ACC112 (cell line): ENCODE measurements around the gene ELP1.
A peak's percentile ranks its signal among the peaks of the same experiment; 100 is the strongest.
"Not testable (repeated sequence)": the region's sequence is repeated elsewhere in the genome, so short reads cannot be mapped to it uniquely, and the experiment has no call there.

ENCODE experiments used
- H2AFZ ChIP-seq: fragments of 200-600 bp; sonication (generic); one replicate; pipeline ENCODE4 v1.6.0; 2017; ENCODE audit warnings: antibody characterized with exemption, low read length; ENCODE audit not compliant: unreplicated experiment
- H3K27ac ChIP-seq: fragments of 200-600 bp; sonication (generic); 2 replicates; pipeline ENCODE4 v1.5.1; 2014; ENCODE audit warnings: low read depth, mild to moderate bottlenecking, antibody characterized with exemption, low read length, moderate library complexity
- H3K27me3 ChIP-seq: fragments of 200-600 bp; sonication (generic); 2 replicates; pipeline ENCODE4 v1.6.1; 2014; ENCODE audit warnings: mild to moderate bottlenecking, antibody characterized with exemption, low read length, moderate library complexity, mixed read lengths; ENCODE audit not compliant: insufficient read depth
- H3K36me3 ChIP-seq: fragments of 200-600 bp; sonication (generic); 2 replicates; pipeline ENCODE4 v1.6.1; 2016; ENCODE audit warnings: mild to moderate bottlenecking, antibody characterized with exemption, low read length, moderate library complexity, mixed read lengths; ENCODE audit not compliant: insufficient read depth
- H3K4me1 ChIP-seq: fragments of 200-600 bp; sonication (generic); one replicate; pipeline ENCODE4 v1.6.1; 2016; ENCODE audit warnings: low read length, mixed read lengths; ENCODE audit not compliant: insufficient read depth, unreplicated experiment, control insufficient read depth
- H3K4me3 ChIP-seq: fragments of 200-600 bp; sonication (generic); 2 replicates; pipeline ENCODE4 v1.5.1; 2014; ENCODE audit warnings: mild to moderate bottlenecking, low read depth, low read length
- H3K79me2 ChIP-seq: fragments of 200-600 bp; sonication (generic); one replicate; pipeline ENCODE4 v1.6.0; 2016; ENCODE audit warnings: low read length; ENCODE audit not compliant: control insufficient read depth, unreplicated experiment, insufficient read depth

The ELP1 gene, protein sequence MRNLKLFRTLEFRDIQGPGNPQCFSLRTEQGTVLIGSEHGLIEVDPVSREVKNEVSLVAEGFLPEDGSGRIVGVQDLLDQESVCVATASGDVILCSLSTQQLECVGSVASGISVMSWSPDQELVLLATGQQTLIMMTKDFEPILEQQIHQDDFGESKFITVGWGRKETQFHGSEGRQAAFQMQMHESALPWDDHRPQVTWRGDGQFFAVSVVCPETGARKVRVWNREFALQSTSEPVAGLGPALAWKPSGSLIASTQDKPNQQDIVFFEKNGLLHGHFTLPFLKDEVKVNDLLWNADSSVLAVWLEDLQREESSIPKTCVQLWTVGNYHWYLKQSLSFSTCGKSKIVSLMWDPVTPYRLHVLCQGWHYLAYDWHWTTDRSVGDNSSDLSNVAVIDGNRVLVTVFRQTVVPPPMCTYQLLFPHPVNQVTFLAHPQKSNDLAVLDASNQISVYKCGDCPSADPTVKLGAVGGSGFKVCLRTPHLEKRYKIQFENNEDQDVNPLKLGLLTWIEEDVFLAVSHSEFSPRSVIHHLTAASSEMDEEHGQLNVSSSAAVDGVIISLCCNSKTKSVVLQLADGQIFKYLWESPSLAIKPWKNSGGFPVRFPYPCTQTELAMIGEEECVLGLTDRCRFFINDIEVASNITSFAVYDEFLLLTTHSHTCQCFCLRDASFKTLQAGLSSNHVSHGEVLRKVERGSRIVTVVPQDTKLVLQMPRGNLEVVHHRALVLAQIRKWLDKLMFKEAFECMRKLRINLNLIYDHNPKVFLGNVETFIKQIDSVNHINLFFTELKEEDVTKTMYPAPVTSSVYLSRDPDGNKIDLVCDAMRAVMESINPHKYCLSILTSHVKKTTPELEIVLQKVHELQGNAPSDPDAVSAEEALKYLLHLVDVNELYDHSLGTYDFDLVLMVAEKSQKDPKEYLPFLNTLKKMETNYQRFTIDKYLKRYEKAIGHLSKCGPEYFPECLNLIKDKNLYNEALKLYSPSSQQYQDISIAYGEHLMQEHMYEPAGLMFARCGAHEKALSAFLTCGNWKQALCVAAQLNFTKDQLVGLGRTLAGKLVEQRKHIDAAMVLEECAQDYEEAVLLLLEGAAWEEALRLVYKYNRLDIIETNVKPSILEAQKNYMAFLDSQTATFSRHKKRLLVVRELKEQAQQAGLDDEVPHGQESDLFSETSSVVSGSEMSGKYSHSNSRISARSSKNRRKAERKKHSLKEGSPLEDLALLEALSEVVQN (N-terminal part only)

DNA sequence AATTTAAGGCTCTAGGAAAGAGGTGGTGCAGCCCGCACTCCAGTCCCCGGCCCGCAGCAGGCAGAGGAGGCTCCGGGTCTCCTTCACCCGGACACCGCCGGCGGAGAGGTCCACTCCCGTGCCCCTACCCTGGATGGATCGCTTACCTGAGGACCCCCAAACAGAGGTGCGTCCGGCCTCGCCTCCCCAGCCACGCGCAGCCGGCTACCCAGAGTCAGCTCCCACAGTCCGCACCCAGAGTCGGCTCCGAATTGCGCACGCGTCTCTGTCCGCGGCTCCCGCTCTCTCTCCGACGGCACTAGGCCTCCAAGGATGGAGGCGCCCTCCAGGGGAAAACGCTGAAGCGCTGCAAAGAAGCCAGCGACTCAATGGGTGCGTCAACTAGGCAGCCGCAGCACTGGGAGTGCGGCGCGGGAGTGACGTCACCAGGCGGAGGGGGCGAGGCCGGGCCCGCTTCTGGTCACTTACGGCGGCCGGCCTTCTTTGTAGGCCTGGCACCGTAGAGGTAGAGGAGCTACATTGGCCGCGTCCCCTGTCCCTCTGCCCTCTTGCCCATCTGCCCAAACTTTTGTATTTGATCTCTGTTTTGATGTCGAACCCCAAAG, at the start of gene ELP1:
ELP1 (minus strand) TSS at position 407 of the 605 bp plus-strand sequence. CDS start 2,978 bp downstream, outside the sequence.
- Histone ChIP-seq H3K4me3 (peak within 1 kb of the TSS; percentile 97), H3K79me2 (peaks cover 37% of the 10 kb centered on the region), H2AFZ (peak within 1 kb of the TSS; percentile 86), H3K27ac (peak within 1 kb of the TSS; percentile 64), H3K27me3 (no peaks in the 10 kb centered on the region), H3K36me3 (peaks cover 4% of the 10 kb centered on the region; the same call in 1 of the 2 replicates), H3K4me1 (peaks cover 13% of the 10 kb centered on the region)

DNA sequence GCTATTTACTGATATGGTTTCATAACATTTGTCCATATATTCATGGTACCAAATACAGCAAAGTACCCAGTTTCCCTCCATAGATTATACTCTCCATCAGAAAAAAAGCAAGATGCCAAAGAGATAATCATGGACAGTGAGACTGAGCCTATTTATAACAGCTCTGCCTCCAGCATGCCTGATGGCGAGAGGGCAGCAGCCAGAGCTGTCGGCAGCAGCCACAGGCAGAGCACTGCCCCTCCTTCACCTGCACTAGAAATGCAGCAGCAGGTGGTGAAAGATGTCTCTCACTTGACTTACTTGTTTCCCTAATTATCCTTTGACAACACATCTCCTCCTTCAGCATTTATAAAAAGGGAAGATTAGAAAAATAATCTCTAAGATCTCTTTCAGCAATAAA, 47.0 kb upstream of the ELP1 start:
- Histone ChIP-seq H3K4me1 (no peaks in the 10 kb centered on the region), H3K27me3 (no peaks in the 10 kb centered on the region), H3K4me3 (no peak overlapping the region), H3K79me2 (no peaks in the 10 kb centered on the region), H3K27ac (no peak overlapping the region), H2AFZ (no peak overlapping the region), H3K36me3 (peaks cover 8% of the 10 kb centered on the region; the same call in 1 of the 2 replicates)

DNA sequence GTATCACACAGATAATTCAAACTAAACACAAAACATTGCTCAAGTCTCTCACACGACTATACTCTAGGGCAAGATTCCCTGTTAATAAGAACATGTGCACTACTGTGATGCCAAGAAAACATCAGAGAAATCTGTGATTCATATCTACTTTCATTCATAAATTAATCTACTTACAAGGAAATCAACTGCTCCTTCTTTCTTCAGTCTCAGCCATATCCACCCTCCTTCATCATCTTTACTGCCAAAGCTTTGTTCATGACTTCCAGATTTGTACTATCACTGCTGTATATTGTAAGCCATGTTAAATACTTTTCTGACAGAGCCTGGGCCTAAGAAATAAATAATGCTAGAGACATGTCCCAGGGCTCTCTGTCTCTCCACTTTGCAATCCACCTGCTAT, 44.3 kb upstream of the ELP1 start:
- H3K79me2 ChIP-seq, result no peaks in the 10 kb centered on the region

DNA sequence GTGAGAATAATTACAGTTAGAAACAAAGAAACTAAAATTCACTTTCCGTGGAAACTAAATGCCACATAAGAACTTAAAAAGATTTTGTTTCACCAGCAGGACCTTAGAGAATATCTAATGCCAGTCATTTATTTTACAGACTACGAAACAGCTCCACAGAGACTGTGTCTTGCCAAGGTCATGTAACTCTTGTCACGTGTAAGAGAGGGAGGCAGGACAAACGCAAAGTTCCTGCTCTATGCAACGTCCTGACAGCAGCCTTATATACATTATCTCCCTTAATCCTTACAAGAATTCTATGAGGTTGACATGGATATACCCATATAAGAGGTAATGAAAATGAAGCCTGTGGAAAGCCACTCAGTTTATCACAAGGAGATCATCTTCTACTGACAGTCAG, 40.0 kb upstream of the ELP1 start:
- Histone ChIP-seq H3K36me3 (peaks cover 33% of the 10 kb centered on the region), H3K27me3 (no peaks in the 10 kb centered on the region)

More for the DNA sequence above, 44.3 kb upstream of the ELP1 start:
- Histone ChIP-seq H2AFZ (no peak overlapping the region), H3K27me3 (no peaks in the 10 kb centered on the region), H3K4me1 (no peaks in the 10 kb centered on the region), H3K4me3 (no peak overlapping the region), H3K36me3 (peaks cover 12% of the 10 kb centered on the region; the same call in 1 of the 2 replicates), H3K27ac (no peak overlapping the region)

DNA sequence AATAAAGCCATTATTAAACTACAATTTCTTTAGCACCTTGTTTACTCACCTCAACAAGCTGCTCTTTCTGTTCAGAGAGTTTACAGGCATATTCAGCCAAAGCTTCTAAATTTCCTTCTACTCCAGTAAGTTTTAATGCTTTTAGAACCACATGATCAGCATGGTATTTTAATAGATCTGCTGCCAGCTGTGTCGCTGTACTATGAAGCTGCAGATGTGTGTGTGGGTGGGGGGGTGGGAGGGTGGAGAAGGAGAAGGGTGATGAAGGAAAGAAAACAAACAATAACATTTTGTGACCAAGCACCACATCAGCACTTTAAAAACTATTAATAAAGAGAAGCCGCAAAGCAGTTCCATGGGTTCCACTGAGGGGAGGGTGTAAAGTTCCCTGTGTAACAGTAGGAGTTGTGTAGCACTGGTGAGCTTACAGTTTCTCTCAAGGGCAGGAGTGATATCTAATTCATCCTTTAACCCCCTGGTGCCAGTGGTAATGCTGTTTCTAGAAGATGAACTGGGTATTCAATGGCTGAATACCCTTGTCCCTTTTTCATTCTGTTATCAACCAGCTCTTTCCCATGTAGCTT, 38.8 kb upstream of the ELP1 start:
- no peaks in the 10 kb centered on the region for H3K79me2 ChIP-seq
- no peak overlapping the region for H2AFZ ChIP-seq
- no peak overlapping the region for H3K27ac ChIP-seq
- H3K36me3 ChIP-seq, result peaks cover 33% of the 10 kb centered on the region
- no peaks in the 10 kb centered on the region for H3K4me1 ChIP-seq
- no peak overlapping the region for H3K4me3 ChIP-seq
- no peaks in the 10 kb centered on the region for H3K27me3 ChIP-seq

More for the DNA sequence above, 40.0 kb upstream of the ELP1 start:
- Histone ChIP-seq H2AFZ (no peak overlapping the region), H3K4me3 (no peak overlapping the region), H3K4me1 (no peaks in the 10 kb centered on the region), H3K79me2 (no peaks in the 10 kb centered on the region), H3K27ac (no peak overlapping the region)

DNA sequence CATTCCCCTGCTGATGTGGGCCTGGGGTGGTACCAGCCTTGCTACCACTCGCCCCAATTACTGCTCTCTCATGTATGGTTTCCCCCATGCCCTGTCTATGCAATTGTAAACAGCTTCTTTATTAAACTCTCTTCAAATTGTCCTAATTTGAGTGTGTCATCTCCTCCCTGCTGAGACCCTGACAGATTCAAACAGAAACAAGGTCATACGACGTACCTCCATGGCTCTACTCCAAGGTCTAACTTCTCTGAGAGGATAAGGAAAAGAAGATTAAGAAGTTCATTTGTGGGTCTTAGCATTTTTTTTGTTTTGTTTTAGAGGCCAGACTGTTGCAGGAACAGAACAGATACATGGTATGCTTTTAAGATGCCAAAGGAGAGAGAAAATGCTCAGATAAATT, 38.3 kb upstream of the ELP1 start:
- no peaks in the 10 kb centered on the region for H3K27me3 ChIP-seq
- no peak overlapping the region for H3K4me3 ChIP-seq
- H3K4me1 ChIP-seq, result no peaks in the 10 kb centered on the region
- no peak overlapping the region for H3K27ac ChIP-seq
- peaks cover 33% of the 10 kb centered on the region for H3K36me3 ChIP-seq
- H3K79me2 ChIP-seq, result no peaks in the 10 kb centered on the region
- H2AFZ ChIP-seq, result no peak overlapping the region

DNA sequence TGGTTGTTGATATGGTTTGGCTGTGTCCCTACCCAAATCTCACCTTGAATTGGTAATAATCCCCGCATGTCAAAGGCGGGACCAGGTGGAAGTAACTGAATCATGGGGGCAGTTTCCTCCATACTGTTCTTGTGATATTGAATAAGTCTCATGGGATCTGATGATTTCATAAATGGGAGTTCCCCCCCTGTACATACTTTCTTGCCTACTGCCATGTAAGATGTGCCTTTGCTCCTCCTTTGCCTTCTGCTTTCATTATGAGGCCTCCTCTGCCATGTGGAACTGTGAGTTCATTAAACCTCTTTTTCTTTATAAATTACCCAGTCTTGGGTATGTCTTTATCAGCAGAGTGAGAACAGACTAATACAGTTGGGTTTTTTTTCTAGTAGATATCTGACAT, 37.5 kb upstream of the ELP1 start:
- not testable (repeated sequence) for H3K27ac ChIP-seq, H3K79me2 ChIP-seq, H3K4me1 ChIP-seq, H2AFZ ChIP-seq, H3K27me3 ChIP-seq, H3K4me3 ChIP-seq
- H3K36me3 ChIP-seq, result peaks cover 33% of the 10 kb centered on the region

DNA sequence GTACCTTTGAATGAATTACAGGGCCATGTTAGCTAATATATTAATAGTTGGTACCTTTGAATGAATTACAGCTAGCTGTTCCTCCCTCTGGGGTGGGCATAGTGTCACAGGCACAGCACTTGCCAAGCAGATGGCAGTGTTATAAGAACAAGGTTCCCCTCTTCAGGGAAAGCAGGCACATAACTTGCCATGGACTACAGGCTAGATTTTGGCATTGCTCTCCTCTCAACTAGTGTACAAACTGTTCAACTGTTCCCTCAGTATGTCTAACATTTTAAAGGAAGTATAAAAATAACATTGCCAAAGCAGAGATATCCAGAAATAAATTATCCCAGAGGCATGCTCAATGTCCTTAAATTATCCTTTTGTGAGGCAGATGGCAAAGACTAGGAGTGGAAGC, 34.0 kb upstream of the ELP1 start:
- no peak overlapping the region for H3K4me3 ChIP-seq
- no peak overlapping the region for H3K27ac ChIP-seq
- no peak overlapping the region for H2AFZ ChIP-seq
- no peaks in the 10 kb centered on the region for H3K4me1 ChIP-seq
- no peaks in the 10 kb centered on the region for H3K79me2 ChIP-seq
- no peaks in the 10 kb centered on the region for H3K27me3 ChIP-seq
- peaks cover 23% of the 10 kb centered on the region for H3K36me3 ChIP-seq

DNA sequence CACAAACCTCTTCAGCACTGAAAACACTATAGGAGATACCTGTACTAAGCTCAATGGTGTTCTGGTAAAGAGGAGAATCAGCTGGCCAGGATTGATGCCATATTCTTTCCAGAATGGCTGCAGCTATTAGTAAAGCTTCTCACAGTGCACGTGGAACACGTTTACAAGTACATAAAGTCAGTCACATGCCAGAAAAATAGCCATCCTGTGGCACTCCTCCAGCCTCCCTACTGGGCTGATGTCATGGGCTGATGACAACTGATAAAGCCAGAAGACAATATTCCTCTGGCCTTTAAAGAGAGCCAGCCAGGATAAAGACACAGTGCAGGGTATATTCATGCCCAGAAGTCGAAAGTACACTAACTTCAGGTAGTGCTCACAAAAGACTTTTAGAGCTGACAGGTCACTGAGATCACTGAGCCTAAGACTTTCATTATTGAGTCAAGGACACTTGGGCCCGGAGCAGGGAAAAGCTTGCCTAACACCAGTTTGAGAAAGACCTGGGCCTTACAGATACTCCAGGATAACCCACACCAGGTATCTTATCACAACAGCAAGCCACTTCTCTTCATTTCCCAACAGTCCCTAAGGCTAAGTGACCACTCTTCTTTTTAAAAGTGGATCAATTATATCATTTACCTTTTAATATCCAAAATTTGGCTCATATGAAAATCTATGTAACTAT, 29.7 kb upstream of the ELP1 start:
- no peaks in the 10 kb centered on the region for H3K27me3 ChIP-seq
- no peak overlapping the region for H2AFZ ChIP-seq
- no peaks in the 10 kb centered on the region; the same call in 1 of the 2 replicates for H3K36me3 ChIP-seq
- H3K27ac ChIP-seq, result no peak overlapping the region
- H3K4me1 ChIP-seq, result no peaks in the 10 kb centered on the region
- no peak overlapping the region for H3K4me3 ChIP-seq
- no peaks in the 10 kb centered on the region for H3K79me2 ChIP-seq
